Bone marrow (tissue), 2 donors: ENCODE data around the gene ZNF333.
"Not testable (repeated sequence)": the region's sequence is repeated elsewhere in the genome, so short reads cannot be mapped to it uniquely, and the experiment has no call there.

Experiments used
- DNase-seq, 2 donors: peaks; one replicate each; lab custom pipeline; 2025; lab: John Stamatoyannopoulos, UW

The ZNF333 gene

GRCh38 chr19:14699641-14700040, 9.8 kb downstream of the ZNF333 start:
- DNase-seq, result no peak

- no peak for DNase-seq
Measured at GRCh38 chr19:14700711-14701375, 11.0 kb downstream of the ZNF333 start.

- DNase-seq, result no peak
Measured at GRCh38 chr19:14703833-14704232, 14.0 kb downstream of the ZNF333 start.

GRCh38 chr19:14704450-14704849, 14.6 kb downstream of the ZNF333 start:
- DNase-seq, result no peak

- no peak for DNase-seq
Measured at GRCh38 chr19:14715841-14716240, 26.0 kb downstream of the ZNF333 start.

- DNase-seq, result no peak
Measured at GRCh38 chr19:14718522-14719116, 28.8 kb downstream of the ZNF333 start.

- no peak for DNase-seq
Measured at GRCh38 chr19:14719162-14719561, 29.3 kb downstream of the ZNF333 start.

- no peak for DNase-seq
Measured at GRCh38 chr19:14722127-14722526, 32.3 kb downstream of the ZNF333 start.

GRCh38 chr19:14728595-14728994, 38.7 kb downstream of the ZNF333 start:
- DNase-seq, result no peak

GRCh38 chr19:14731200-14731599, 41.4 kb downstream of the ZNF333 start:
- DNase-seq, result no peak

- no peak for DNase-seq
Measured at GRCh38 chr19:14732510-14732909, 42.7 kb downstream of the ZNF333 start.

GRCh38 chr19:14733574-14733973, 43.7 kb downstream of the ZNF333 start:
- no peak for DNase-seq

GRCh38 chr19:14735915-14736314, 46.1 kb downstream of the ZNF333 start:
- DNase-seq, result no peak

GRCh38 chr19:14746886-14747285, 57.0 kb downstream of the ZNF333 start:
- DNase-seq, result no peak

GRCh38 chr19:14748601-14749000, 58.8 kb downstream of the ZNF333 start:
- no peak for DNase-seq

- DNase-seq, result no peak
Measured at GRCh38 chr19:14758816-14759215, 69.0 kb downstream of the ZNF333 start.

- no peak for DNase-seq
Measured at GRCh38 chr19:14761607-14762006, 71.8 kb downstream of the ZNF333 start.

GRCh38 chr19:14762111-14762510, 72.3 kb downstream of the ZNF333 start:
- DNase-seq, result no peak

GRCh38 chr19:14763497-14764145, 73.8 kb downstream of the ZNF333 start:
- no peak for DNase-seq

- DNase-seq, result no peak
Measured at GRCh38 chr19:14764401-14764800, 74.6 kb downstream of the ZNF333 start.

- not testable (repeated sequence) for DNase-seq
Measured at GRCh38 chr19:14765403-14765802, 75.6 kb downstream of the ZNF333 start.

- DNase-seq, result not testable (repeated sequence)
Measured at GRCh38 chr19:14765841-14766240, 76.0 kb downstream of the ZNF333 start.

- DNase-seq, result no peak
Measured at GRCh38 chr19:14767466-14767971, 77.7 kb downstream of the ZNF333 start.
